K562 (cell line): ENCODE data around the gene PRICKLE4. TPM values are rescaled to one million over a fixed set of nuclear protein-coding genes. Genes with fewer than 3 reads are reported as not detected.

Experiments used
- ATAC-seq: fragments of 200-7000 bp; cut with Tn5 transposase; 3 replicates; pipeline ENCODE4 v1.9.1; 2020; ENCODE audit warnings: moderate library complexity
- BruUV-seq: library from RNA; stranded (reverse); fragments of 400-500 nt; replicated peaks from 2 replicates; lab custom pipeline; 2021; lab: Mats Ljungman, UMichigan
- CTCF ChIA-PET: fragments of 300-600 bp; formaldehyde crosslinking; extraction: SDS; loops from one replicate; lab custom pipeline; 2021; ENCODE audit warnings: low intra/inter-chr PET ratio; lab: Yijun Ruan, JAX
- POLR2A ChIA-PET: fragments of 300-600, 350-650 bp; sonication (Branson Sonifier 250); formaldehyde crosslinking; extraction: SDS; loops from one replicate; lab custom pipeline; 2021; ENCODE audit warnings: antibody characterized with exemption, inconsistent platforms; lab: Yijun Ruan, JAX
- DNase-seq, 4 experiments: peaks; one replicate each; pipeline versions ENCODE4 v3.0.0 to v3.0.0-alpha.2; 2011 to 2018; ENCODE audit warnings: low spot score in 3 of 4, mixed read lengths in 3 of 4; ENCODE audit errors: extremely low read depth in 1 of 4
- FAIRE-seq: peaks from 2 replicates; lab custom pipeline; 2011; peaks lifted over from hg19 to GRCh38; lab: Jason Lieb, UNC
- H2AFZ ChIP-seq: 2 replicates; pipeline ENCODE4 v1.6.0; 2011; ENCODE audit warnings: low read depth, low read length, control low read depth, inconsistent platforms
- H3K27ac ChIP-seq: fragments of 200-600 bp; 3 replicates; pipeline ENCODE4 v1.8.0; 2011; ENCODE audit warnings: low read depth, mild to moderate bottlenecking, control low read depth, inconsistent platforms, low read length, moderate library complexity, mixed read lengths; ENCODE audit errors: extremely low read depth
- H3K27me3 ChIP-seq, 2 experiments: fragments of 300-600 bp in 1 of 2; 2 replicates in 1 of 2; 3 replicates in 1 of 2; pipeline versions ENCODE4 v1.6.0 to v1.8.0; 2011; ENCODE audit warnings: inconsistent platforms in 2 of 2, low read length in 2 of 2, mild to moderate bottlenecking in 1 of 2, mixed read lengths in 1 of 2, moderate library complexity in 1 of 2; ENCODE audit not compliant: control insufficient read depth in 2 of 2, insufficient read depth in 2 of 2
- H3K36me3 ChIP-seq: fragments of 300-600 bp; 3 replicates; pipeline ENCODE4 v1.8.0; 2011; ENCODE audit warnings: mild to moderate bottlenecking, low read length, inconsistent platforms; ENCODE audit not compliant: control insufficient read depth, insufficient read depth
- H3K4me1 ChIP-seq, 2 experiments: fragments of 200-600 bp in 1 of 2; replicated peaks in 1 of 2; 2 replicates in 1 of 2; 3 replicates in 1 of 2; pipeline versions ENCODE4 v1.5.1 to v1.8.0; 2011; ENCODE audit warnings: inconsistent platforms in 2 of 2, low read length in 2 of 2, mild to moderate bottlenecking in 1 of 2, mixed read lengths in 1 of 2, moderate library complexity in 1 of 2; ENCODE audit not compliant: control insufficient read depth in 2 of 2, insufficient read depth in 2 of 2
- H3K4me2 ChIP-seq: 2 replicates; pipeline ENCODE4 v1.6.1; 2011; ENCODE audit warnings: low read length, control low read depth, inconsistent platforms, mixed read lengths; ENCODE audit not compliant: insufficient read depth
- H3K4me3 ChIP-seq: fragments of 200-600 bp; sonication (generic), shearing (Covaris generic); 2 replicates; pipeline ENCODE4 v1.5.1; 2016; ENCODE audit warnings: control low read depth, inconsistent platforms
- H3K79me2 ChIP-seq: fragments of 200-600 bp; 3 replicates; pipeline ENCODE4 v1.8.0; 2011; ENCODE audit warnings: low read length, inconsistent platforms; ENCODE audit not compliant: control insufficient read depth, insufficient read depth
- H3K9ac ChIP-seq, 2 experiments: 2 replicates each; pipeline versions ENCODE4 v1.6.0 to v1.6.1; 2011; ENCODE audit warnings: low read depth in 2 of 2, low read length in 2 of 2, control low read depth in 1 of 2, inconsistent platforms in 1 of 2, mild to moderate bottlenecking in 1 of 2, mixed read lengths in 1 of 2; ENCODE audit not compliant: insufficient read depth in 1 of 2
- H3K9me1 ChIP-seq: one replicate; pipeline ENCODE4 v1.6.0; 2011; ENCODE audit warnings: inconsistent platforms, mild to moderate bottlenecking, low read length, moderate library complexity; ENCODE audit not compliant: control insufficient read depth, insufficient read depth
- H3K9me3 ChIP-seq: replicated peaks from 2 replicates; pipeline ENCODE4 v1.5.1; 2011; ENCODE audit warnings: low read depth, low read length, inconsistent platforms; ENCODE audit not compliant: control insufficient read depth, insufficient read depth
- H4K20me1 ChIP-seq: replicated peaks from 2 replicates; pipeline ENCODE4 v1.6.1; 2011; ENCODE audit warnings: low read length, inconsistent platforms, mixed read lengths; ENCODE audit not compliant: control insufficient read depth, insufficient read depth
- ERF ChIP-seq: fragments of 450-650 bp; formaldehyde crosslinking; IDR thresholded peaks from 2 replicates; pipeline ENCODE4 v1.4.0; 2020; ENCODE audit warnings: mild to moderate bottlenecking, mixed read lengths
- FIP1L1 ChIP-seq: fragments of 200-400 bp; formaldehyde crosslinking; IDR thresholded peaks from 2 replicates; pipeline ENCODE4 v1.6.1; 2018; ENCODE audit warnings: mild to moderate bottlenecking, low read depth, low read length; ENCODE audit not compliant: poor library complexity, severe bottlenecking
- RBM14 ChIP-seq: fragments of 200-400 bp; formaldehyde crosslinking; IDR thresholded peaks from 2 replicates; pipeline ENCODE4 v1.6.1; 2018; ENCODE audit warnings: low read depth, mild to moderate bottlenecking, low read length, moderate library complexity, borderline replicate concordance; ENCODE audit not compliant: insufficient read depth
- ZNF24 ChIP-seq: fragments of 450-650 bp; IDR thresholded peaks from 2 replicates; pipeline ENCODE4 v1.6.1; 2016
- ZNF316 ChIP-seq: fragments of 450-650 bp; IDR thresholded peaks from 2 replicates; pipeline ENCODE4 v1.6.1; 2016
- ZNF431 ChIP-seq: sonication (generic); formaldehyde crosslinking; IDR thresholded peaks from 2 replicates; pipeline ENCODE4 v1.8.0; 2022; ENCODE audit warnings: mild to moderate bottlenecking, missing genetic modification reagents
- WGBS: fragments of 100-300 bp; shearing (Covaris generic); methylation state at CpG from one replicate; pipeline ENCODE4 v1.1.6; 2016; ENCODE audit warnings: low coverage, mixed read lengths; ENCODE audit not compliant: insufficient coverage; ENCODE audit errors: missing lambda C conversion rate; 5-methylcytosine and 5-hydroxymethylcytosine counted together
- in situ Hi-C: fragments of 300-500 bp; cut with MboI; formaldehyde crosslinking; loops from 4 replicates; pipeline ENCODE4 v1.15.0; 2018; ENCODE audit warnings: inconsistent platforms, mixed read lengths
- intact Hi-C: fragments of 100-400 bp; cut with micrococcal nuclease; formaldehyde crosslinking; loops from 2 replicates; pipeline ENCODE4 v1.14.2; 2022
- polyA plus RNA-seq, 8 experiments: library from polyadenylated mRNA; depleted of rRNA in 4 of 8; stranded (reverse) in 5 of 8; unstranded in 3 of 8; fragments of >200 nt; fragmentation: Nextera tagmentation in 2 of 8; fragmentation: Illumina TruSeq in 1 of 8; extraction: Ambion mirVana in 2 of 8; extraction: Trizol in 1 of 8; gene quantifications; 2 replicates each; pipeline versions ENCODE4 v1.2.1 to v1.2.3, GENCODE V29; 2011 to 2014; ENCODE audit warnings: inconsistent platforms in 1 of 8, missing spikeins in 1 of 8
- total RNA-seq, 7 experiments: library from RNA; depleted of rRNA in 6 of 7; stranded (reverse); fragments of >200 nt in 6 of 7; fragmentation: Illumina TruSeq in 2 of 7; extraction: Trizol in 2 of 7; gene quantifications; 2 replicates each; pipeline versions ENCODE4 v1.2.1 to v1.2.3, GENCODE V29; 2011 to 2021; ENCODE audit warnings: low replicate concordance in 1 of 7
- TF ChIP-seq, protein P1 (sequence below): fragments of 250-450 bp; sonication (Bioruptor Pico); IDR thresholded peaks from 2 replicates; pipeline ENCODE4 v1.5.0; 2020; ENCODE audit warnings: mild to moderate bottlenecking
- TF ChIP-seq, protein P2 (sequence below): sonication (generic); formaldehyde crosslinking; IDR thresholded peaks from 2 replicates; pipeline ENCODE4 v1.8.0; 2023; ENCODE audit warnings: missing genetic modification reagents, mild to moderate bottlenecking, borderline replicate concordance
- TF ChIP-seq, protein P3 (sequence below): sonication (generic); formaldehyde crosslinking; IDR thresholded peaks from 2 replicates; pipeline ENCODE4 v1.8.0; 2022; ENCODE audit warnings: missing genetic modification reagents, mild to moderate bottlenecking, moderate library complexity, borderline replicate concordance

PRICKLE4 gene
- total and polyA plus RNA-seq, 9 of the 15 experiments (the other 6 are each of a cell fraction or from before 2014, with no cell fraction given) = 0.20 to 0.32 (median 0.27) TPM; not detected in 6

DNA sequence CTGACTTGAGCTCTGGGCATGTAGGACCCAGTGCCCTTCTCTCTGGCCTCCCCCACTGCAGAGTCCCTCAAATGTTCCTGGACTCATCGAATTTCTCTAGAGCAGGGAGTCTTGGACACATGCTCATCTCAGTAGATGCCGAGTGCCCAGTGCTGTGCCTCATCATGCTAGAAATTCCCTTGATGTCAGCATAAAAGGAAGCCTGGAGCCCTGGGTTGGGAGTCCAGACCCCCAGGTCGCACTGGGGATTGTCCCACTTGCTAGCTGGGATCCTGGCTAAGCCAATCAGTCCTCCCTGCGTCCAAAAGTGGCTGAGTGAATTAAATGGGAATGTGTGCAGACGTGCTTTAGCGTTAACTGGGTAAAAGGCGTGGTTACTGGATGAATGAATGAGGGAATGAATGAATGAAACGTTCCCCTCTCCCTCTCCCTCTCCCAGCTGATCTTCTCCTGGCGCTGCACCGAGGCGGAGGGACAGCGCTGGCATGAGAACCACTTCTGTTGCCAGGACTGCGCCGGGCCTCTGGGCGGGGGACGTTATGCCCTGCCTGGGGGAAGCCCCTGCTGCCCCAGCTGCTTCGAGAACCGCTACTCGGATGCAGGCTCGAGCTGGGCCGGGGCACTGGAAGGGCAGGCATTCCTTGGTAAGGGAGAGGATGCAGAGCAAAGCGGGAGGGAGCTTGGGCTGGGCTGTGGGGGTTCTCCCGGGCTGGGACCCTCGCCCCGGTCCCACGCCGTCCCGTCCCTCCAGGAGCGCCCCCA is 5.3 kb downstream of the PRICKLE4 start:
- no peaks in the 10 kb centered on the region for H3K9me3 ChIP-seq
- H3K9ac ChIP-seq = peak overlapping the region; percentile 30 to 96; a peak in 3 of 4 replicates
- peak overlapping the region; percentile 82 for H3K4me2 ChIP-seq
- WGBS = 28% methylated on average over 24 of the region's 29 CpGs
- ATAC-seq (peak; percentile 1), FAIRE-seq (no peak), DNase-seq (no peak)
- H3K9me1 ChIP-seq = no peaks in the 10 kb centered on the region
- H4K20me1 ChIP-seq = peaks cover 5% of the 10 kb centered on the region; the same call in 1 of the 2 replicates
- intact Hi-C loops = loop anchor here (2.0 to 5.0 kb wide), 2 partner anchors 61 to 151 kb away; no protein-coding TSS in a partner anchor
- peak overlapping the region; percentile 87 for H3K4me3 ChIP-seq
- in situ Hi-C loops = loop anchor here (5.0 to 10.0 kb wide), 3 partner anchors 121 to 439 kb away; no protein-coding TSS in a partner anchor
- POLR2A ChIA-PET = interaction anchor here (0.6 to 7.1 kb wide), 18 partner anchors 14 to 1094 kb away, joined by 3 to 37 read pairs (median 4); partner anchors contain the start of genes BYSL, MED20, RPL7L1 and TAF8
- CTCF ChIA-PET = interaction anchor here (0.6 to 3.0 kb wide), 6 partner anchors 51 to 444 kb away, joined by 3 to 17 read pairs (median 4); partner anchors contain the start of genes MED20 and TFEB
- no peaks in the 10 kb centered on the region for H3K27me3 ChIP-seq
- peaks cover 37 to 39% of the 10 kb centered on the region in 2 experiments for H3K4me1 ChIP-seq
- 0 out of 2 replicates have a peak overlapping the region, but pooled peaks have one; percentile 20 for H2AFZ ChIP-seq
- no TSS peak for BruUV-seq
- peaks cover 48% of the 10 kb centered on the region for H3K79me2 ChIP-seq
- H3K27ac ChIP-seq = no peak overlapping the region; the same call in 2 of the 3 replicates
- peaks cover 23% of the 10 kb centered on the region for H3K36me3 ChIP-seq
- TF ChIP-seq RBM14 (no peak), FIP1L1 (peak; percentile 47), ZNF316 (peak; percentile 30; the same call in 1 of the 2 replicates), ZNF24 (peak; percentile 96), ERF (CRISPR knock-in tag) (0 out of 2 replicates have a peak, but pooled peaks have one; percentile 13), ZNF431 (CRISPR knock-in tag) (0 out of 2 replicates have a peak, but pooled peaks have one; percentile 32)
- TF ChIP-seq, protein P1, sequence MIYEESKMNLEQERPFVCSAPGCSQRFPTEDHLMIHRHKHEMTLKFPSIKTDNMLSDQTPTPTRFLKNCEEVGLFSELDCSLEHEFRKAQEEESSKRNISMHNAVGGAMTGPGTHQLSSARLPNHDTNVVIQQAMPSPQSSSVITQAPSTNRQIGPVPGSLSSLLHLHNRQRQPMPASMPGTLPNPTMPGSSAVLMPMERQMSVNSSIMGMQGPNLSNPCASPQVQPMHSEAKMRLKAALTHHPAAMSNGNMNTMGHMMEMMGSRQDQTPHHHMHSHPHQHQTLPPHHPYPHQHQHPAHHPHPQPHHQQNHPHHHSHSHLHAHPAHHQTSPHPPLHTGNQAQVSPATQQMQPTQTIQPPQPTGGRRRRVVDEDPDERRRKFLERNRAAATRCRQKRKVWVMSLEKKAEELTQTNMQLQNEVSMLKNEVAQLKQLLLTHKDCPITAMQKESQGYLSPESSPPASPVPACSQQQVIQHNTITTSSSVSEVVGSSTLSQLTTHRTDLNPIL (CRISPR knock-in tag) = no peak
- TF ChIP-seq, protein P2, sequence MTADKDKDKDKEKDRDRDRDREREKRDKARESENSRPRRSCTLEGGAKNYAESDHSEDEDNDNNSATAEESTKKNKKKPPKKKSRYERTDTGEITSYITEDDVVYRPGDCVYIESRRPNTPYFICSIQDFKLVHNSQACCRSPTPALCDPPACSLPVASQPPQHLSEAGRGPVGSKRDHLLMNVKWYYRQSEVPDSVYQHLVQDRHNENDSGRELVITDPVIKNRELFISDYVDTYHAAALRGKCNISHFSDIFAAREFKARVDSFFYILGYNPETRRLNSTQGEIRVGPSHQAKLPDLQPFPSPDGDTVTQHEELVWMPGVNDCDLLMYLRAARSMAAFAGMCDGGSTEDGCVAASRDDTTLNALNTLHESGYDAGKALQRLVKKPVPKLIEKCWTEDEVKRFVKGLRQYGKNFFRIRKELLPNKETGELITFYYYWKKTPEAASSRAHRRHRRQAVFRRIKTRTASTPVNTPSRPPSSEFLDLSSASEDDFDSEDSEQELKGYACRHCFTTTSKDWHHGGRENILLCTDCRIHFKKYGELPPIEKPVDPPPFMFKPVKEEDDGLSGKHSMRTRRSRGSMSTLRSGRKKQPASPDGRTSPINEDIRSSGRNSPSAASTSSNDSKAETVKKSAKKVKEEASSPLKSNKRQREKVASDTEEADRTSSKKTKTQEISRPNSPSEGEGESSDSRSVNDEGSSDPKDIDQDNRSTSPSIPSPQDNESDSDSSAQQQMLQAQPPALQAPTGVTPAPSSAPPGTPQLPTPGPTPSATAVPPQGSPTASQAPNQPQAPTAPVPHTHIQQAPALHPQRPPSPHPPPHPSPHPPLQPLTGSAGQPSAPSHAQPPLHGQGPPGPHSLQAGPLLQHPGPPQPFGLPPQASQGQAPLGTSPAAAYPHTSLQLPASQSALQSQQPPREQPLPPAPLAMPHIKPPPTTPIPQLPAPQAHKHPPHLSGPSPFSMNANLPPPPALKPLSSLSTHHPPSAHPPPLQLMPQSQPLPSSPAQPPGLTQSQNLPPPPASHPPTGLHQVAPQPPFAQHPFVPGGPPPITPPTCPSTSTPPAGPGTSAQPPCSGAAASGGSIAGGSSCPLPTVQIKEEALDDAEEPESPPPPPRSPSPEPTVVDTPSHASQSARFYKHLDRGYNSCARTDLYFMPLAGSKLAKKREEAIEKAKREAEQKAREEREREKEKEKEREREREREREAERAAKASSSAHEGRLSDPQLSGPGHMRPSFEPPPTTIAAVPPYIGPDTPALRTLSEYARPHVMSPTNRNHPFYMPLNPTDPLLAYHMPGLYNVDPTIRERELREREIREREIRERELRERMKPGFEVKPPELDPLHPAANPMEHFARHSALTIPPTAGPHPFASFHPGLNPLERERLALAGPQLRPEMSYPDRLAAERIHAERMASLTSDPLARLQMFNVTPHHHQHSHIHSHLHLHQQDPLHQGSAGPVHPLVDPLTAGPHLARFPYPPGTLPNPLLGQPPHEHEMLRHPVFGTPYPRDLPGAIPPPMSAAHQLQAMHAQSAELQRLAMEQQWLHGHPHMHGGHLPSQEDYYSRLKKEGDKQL (CRISPR knock-in tag) = 0 out of 2 replicates have a peak, but pooled peaks have one; percentile 43
- TF ChIP-seq, protein P3, sequence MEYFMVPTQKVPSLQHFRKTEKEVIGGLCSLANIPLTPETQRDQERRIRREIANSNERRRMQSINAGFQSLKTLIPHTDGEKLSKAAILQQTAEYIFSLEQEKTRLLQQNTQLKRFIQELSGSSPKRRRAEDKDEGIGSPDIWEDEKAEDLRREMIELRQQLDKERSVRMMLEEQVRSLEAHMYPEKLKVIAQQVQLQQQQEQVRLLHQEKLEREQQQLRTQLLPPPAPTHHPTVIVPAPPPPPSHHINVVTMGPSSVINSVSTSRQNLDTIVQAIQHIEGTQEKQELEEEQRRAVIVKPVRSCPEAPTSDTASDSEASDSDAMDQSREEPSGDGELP (CRISPR knock-in tag) = peak; percentile 42; the same call in 1 of the 2 replicates
